ENCODE data around the gene CR1L. TPM values are rescaled to one million over a fixed set of nuclear protein-coding genes. Genes with fewer than 3 reads are reported as not detected.

CR1L gene
- total and polyA plus RNA-seq, 2 of the 8 experiments (the other 6 are each of a cell fraction or from before 2014, with no cell fraction given) = 0.39 TPM; not detected in 1

DNA sequence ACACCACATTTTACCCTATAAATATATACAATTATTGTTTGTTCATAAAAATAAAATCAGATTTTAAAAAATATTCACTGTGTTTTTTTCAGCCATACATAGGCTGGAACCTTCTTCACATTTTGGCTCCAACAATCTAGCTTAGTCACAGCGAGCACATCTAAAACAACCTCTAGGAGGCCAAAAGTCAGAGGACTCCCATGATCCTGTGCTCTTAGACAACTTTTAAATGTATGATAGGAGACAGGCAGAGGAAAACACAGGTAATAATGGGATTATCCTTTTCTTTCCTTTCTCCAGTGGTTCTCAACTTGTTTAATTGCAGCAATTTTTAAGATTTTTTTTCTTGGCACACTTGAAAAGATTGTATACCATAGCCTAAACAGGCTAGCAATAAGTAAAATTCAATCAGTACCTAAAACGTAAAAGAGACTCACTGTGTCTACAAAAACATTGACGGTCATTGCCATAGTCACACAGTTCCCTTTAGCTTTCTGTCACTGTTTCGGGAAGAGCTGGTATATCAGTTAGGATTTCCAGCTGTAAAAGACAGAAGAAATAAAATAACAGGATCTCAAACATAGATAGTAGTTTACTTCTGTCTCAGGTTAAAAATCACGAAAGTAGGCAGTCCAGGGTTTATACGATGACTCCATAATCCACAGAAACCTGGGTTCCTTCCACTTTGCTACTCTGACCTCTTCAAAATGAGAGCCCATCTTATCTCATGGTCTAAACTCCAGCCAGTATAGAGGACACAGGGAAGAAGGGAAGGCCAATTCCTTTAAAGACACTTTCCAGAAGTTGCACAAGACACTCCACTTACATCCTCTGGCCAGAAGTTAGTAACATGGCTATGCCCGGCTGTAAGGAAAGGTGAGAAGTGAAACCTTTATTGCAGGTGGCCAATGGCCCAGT, 39.2 kb upstream of the CR1L start:
- no peaks in the 10 kb centered on the region for H3K79me1 ChIP-seq (ENCODE audit: low read depth, low read length)
- no peaks in the 10 kb centered on the region for H3K23me2 ChIP-seq (ENCODE audit: low read depth, low read length)
- no peak overlapping the region for H2BK120ac ChIP-seq (replicated peaks; ENCODE audit: low read depth, low read length)
- no peak overlapping the region for H3K4me2 ChIP-seq (ENCODE audit: insufficient read depth in 1 of 2, low read depth in 2 of 2, low read length in 2 of 2)
- no peaks in the 10 kb centered on the region for H3K27me3 ChIP-seq (replicated peaks in 1 of 4; ENCODE audit: control insufficient read depth in 3 of 4, extremely low read depth in 1 of 4, insufficient read depth in 3 of 4, low read length in 3 of 4)
- ChIA-PET POLR2A (ENCODE audit: partially characterized antibody) (no interaction called here), CTCF (ENCODE audit: partially characterized antibody) (interaction anchor here (0.6 to 10.6 kb wide), 8 partner anchors 9 to 375 kb away, joined by 3 to 77 read pairs (median 4); no protein-coding TSS in a partner anchor)
- DNase-seq (ENCODE audit: low read depth in 1 of 2, low spot score in 2 of 2) = no peak
- no peak overlapping the region for H3K4me3 ChIP-seq (ENCODE audit: extremely low read depth in 1 of 4, insufficient read depth in 2 of 4, low read depth in 3 of 4, low read length in 4 of 4)
- FAIRE-seq = no peak
- 93% methylated on average over 7 of the region's 7 CpGs; no CpG with 5 or more reads in 1 of the 2 experiments for WGBS, 2 experiments (ENCODE audit: extremely low coverage in 1 of 2, insufficient coverage in 1 of 2, insufficient read length in 1 of 2, insufficient replicate concordance in 2 of 2, low coverage in 1 of 2, low lambda C conversion rate in 2 of 2, missing lambda C conversion rate in 1 of 2)
- no peak overlapping the region for H2AK5ac ChIP-seq (ENCODE audit: low read depth, low read length)
- H3K4ac ChIP-seq (replicated peaks; ENCODE audit: insufficient read length, low read depth, low read length) = no peak overlapping the region
- no peak overlapping the region for H2BK5ac ChIP-seq (ENCODE audit: low read depth, low read length)
- H3K27ac ChIP-seq (ENCODE audit: low read depth, low read length) = no peak overlapping the region
- H2BK20ac ChIP-seq (ENCODE audit: low read length) = no peak overlapping the region
- no peaks in the 10 kb centered on the region for H3K79me2 ChIP-seq (ENCODE audit: control insufficient read depth in 1 of 2, insufficient read depth in 2 of 2, low read length in 2 of 2)
- TF ChIP-seq TAF7 (optimal IDR thresholded peaks at IDR 0.05; ENCODE audit: borderline replicate concordance, low read depth, low read length) = peak; percentile 78
- TF ChIP-seq FOSL1 (IDR thresholded peaks at IDR 0.05; ENCODE audit: insufficient read depth, low read depth, low read length) = no peak
- no peak overlapping the region for H3K14ac ChIP-seq (ENCODE audit: insufficient read length)
- H4K91ac ChIP-seq (replicated peaks; ENCODE audit: insufficient read length, low read length) = no peak overlapping the region
- H3K56ac ChIP-seq (replicated peaks; ENCODE audit: insufficient read length, low read depth, low read length) = no peak overlapping the region
- H3K9me3 ChIP-seq (ENCODE audit: insufficient read depth in 2 of 2, low read depth in 1 of 2, low read length in 1 of 2) = no peaks in the 10 kb centered on the region
- H4K8ac ChIP-seq (ENCODE audit: extremely low read depth, insufficient read depth, low read length) = no peak overlapping the region
- no peak overlapping the region for H2BK15ac ChIP-seq (ENCODE audit: low read length)
- H2BK12ac ChIP-seq (ENCODE audit: low read depth, low read length) = no peak overlapping the region
- no peaks in the 10 kb centered on the region for H4K20me1 ChIP-seq (replicated peaks in 1 of 2; ENCODE audit: control insufficient read depth in 1 of 2, insufficient read depth in 2 of 2, low read length in 2 of 2)
- no peak overlapping the region for H3K18ac ChIP-seq (ENCODE audit: extremely low read depth, low read length)
- H3K36me3 ChIP-seq (ENCODE audit: control insufficient read depth in 2 of 4, insufficient read depth in 4 of 4, low read length in 3 of 4) = no peaks in the 10 kb centered on the region
- no peak overlapping the region for H3K9ac ChIP-seq (replicated peaks in 1 of 4; ENCODE audit: extremely low read depth in 1 of 4, low read depth in 3 of 4, low read length in 3 of 4)
- H4K5ac ChIP-seq (ENCODE audit: insufficient read length, low read depth, low read length) = no peak overlapping the region
- H3K4me1 ChIP-seq (replicated peaks in 1 of 4; ENCODE audit: control insufficient read depth in 3 of 4, insufficient read depth in 4 of 4, low read length in 3 of 4) = no peaks in the 10 kb centered on the region
- H2AFZ ChIP-seq (ENCODE audit: low read length) = no peak overlapping the region
- no peak overlapping the region for H3K23ac ChIP-seq (ENCODE audit: insufficient read length)
